WTC11 (cell line): Measurements from ENCODE around the gene ZNF581. TPM values are rescaled to one million over a fixed set of nuclear protein-coding genes. Genes with fewer than 3 reads are reported as not detected.

Experiments used
- ATAC-seq: fragments of 200-7000 bp; cut with Tn5 transposase; 2 replicates; pipeline ENCODE4 v1.10.0; 2021; ENCODE audit warnings: mild to moderate bottlenecking, moderate library complexity
- CTCF ChIA-PET: fragments of 300-600 bp; sonication (Branson Sonifier 250); formaldehyde crosslinking; loops from one replicate; lab custom pipeline; 2021; ENCODE audit warnings: antibody characterized with exemption; lab: Charles Lee
- POLR2A ChIA-PET: fragments of 350-600 bp; sonication (Branson Sonifier 250); formaldehyde crosslinking; loops from one replicate; lab custom pipeline; 2021; ENCODE audit warnings: antibody characterized with exemption; lab: Charles Lee
- DNase-seq: peaks from one replicate; pipeline ENCODE4 v3.0.0; 2021; ENCODE audit warnings: low spot score
- H3K27ac Mint-ChIP-seq: 2 replicates; pipeline ENCODE4 v1.8.0; 2021; ENCODE audit warnings: mixed read lengths
- H3K27me3 Mint-ChIP-seq: 2 replicates; pipeline ENCODE4 v1.8.0; 2021; ENCODE audit warnings: low read depth, mild to moderate bottlenecking, moderate library complexity, mixed read lengths
- H3K36me3 Mint-ChIP-seq: 2 replicates; pipeline ENCODE4 v1.8.0; 2021; ENCODE audit warnings: mixed read lengths
- H3K4me1 Mint-ChIP-seq: 2 replicates; pipeline ENCODE4 v1.8.0; 2022; ENCODE audit warnings: mixed read lengths
- H3K4me3 Mint-ChIP-seq: 2 replicates; pipeline ENCODE4 v1.8.0; 2021; ENCODE audit warnings: mild to moderate bottlenecking, moderate library complexity, mixed read lengths
- H3K9me3 Mint-ChIP-seq: 2 replicates; pipeline ENCODE4 v1.8.0; 2021; ENCODE audit warnings: mixed read lengths
- ARID4B ChIP-seq: sonication (generic); formaldehyde crosslinking; IDR thresholded peaks from 2 replicates; pipeline ENCODE4 v1.8.0; 2023; ENCODE audit warnings: missing genetic modification reagents, mild to moderate bottlenecking, borderline replicate concordance
- CREM ChIP-seq: sonication (generic); formaldehyde crosslinking; IDR thresholded peaks from 2 replicates; pipeline ENCODE4 v1.8.1; 2022; ENCODE audit warnings: mild to moderate bottlenecking, missing genetic modification reagents, moderate library complexity
- FOXP1 ChIP-seq: sonication (generic); formaldehyde crosslinking; IDR thresholded peaks from 2 replicates; pipeline ENCODE4 v1.8.0; 2022; ENCODE audit warnings: missing genetic modification reagents, mild to moderate bottlenecking, moderate library complexity, borderline replicate concordance
- GRHL2 ChIP-seq: fragments of 250-450 bp; sonication (Bioruptor Pico); IDR thresholded peaks from 2 replicates; pipeline ENCODE4 v1.8.0; 2022; ENCODE audit warnings: mild to moderate bottlenecking, moderate library complexity; ENCODE audit not compliant: insufficient replicate concordance, severe bottlenecking
- GTF2I ChIP-seq: fragments of 250-450 bp; sonication (Bioruptor Pico); conservative IDR thresholded peaks from 2 replicates; pipeline ENCODE4 v1.4.0; 2021; ENCODE audit warnings: mild to moderate bottlenecking
- JUN ChIP-seq: sonication (generic); formaldehyde crosslinking; IDR thresholded peaks from 2 replicates; pipeline ENCODE4 v1.8.0; 2023; ENCODE audit warnings: mild to moderate bottlenecking, missing genetic modification reagents
- ZNF138 ChIP-seq: sonication (generic); formaldehyde crosslinking; conservative IDR thresholded peaks from 2 replicates; pipeline ENCODE4 v1.8.1; 2022; ENCODE audit warnings: mild to moderate bottlenecking, moderate library complexity, missing genetic modification reagents
- ZNF232 ChIP-seq: sonication (generic); formaldehyde crosslinking; IDR thresholded peaks from 2 replicates; pipeline ENCODE4 v1.8.0; 2022; ENCODE audit warnings: mild to moderate bottlenecking, missing genetic modification reagents
- ZNF317 ChIP-seq: sonication (generic); formaldehyde crosslinking; IDR thresholded peaks from 2 replicates; pipeline ENCODE4 v1.8.1; 2023; ENCODE audit warnings: low read depth, mild to moderate bottlenecking, moderate library complexity, missing genetic modification reagents, borderline replicate concordance
- ZNF396 ChIP-seq: fragments of 250-450 bp; sonication (Bioruptor Pico); IDR thresholded peaks from 2 replicates; pipeline ENCODE4 v1.8.0; 2021; ENCODE audit warnings: mild to moderate bottlenecking, moderate library complexity, borderline replicate concordance
- total RNA-seq: library from RNA; stranded (reverse); gene quantifications from 3 replicates; pipeline ENCODE4 v1.2.3, GENCODE V29; 2021
- TF ChIP-seq, protein P1 (sequence below): sonication (generic); formaldehyde crosslinking; IDR thresholded peaks from 2 replicates; pipeline ENCODE4 v1.8.1; 2022; ENCODE audit warnings: low read depth, mild to moderate bottlenecking, moderate library complexity, missing genetic modification reagents, borderline replicate concordance
- TF ChIP-seq, protein P2 (sequence below): fragments of 250-450 bp; sonication (Bioruptor Pico); IDR thresholded peaks from 2 replicates; pipeline ENCODE4 v1.8.0; 2021; ENCODE audit warnings: mild to moderate bottlenecking
- TF ChIP-seq, protein P3 (sequence below): sonication (generic); formaldehyde crosslinking; IDR thresholded peaks from 2 replicates; pipeline ENCODE4 v1.8.0; 2022; ENCODE audit warnings: mild to moderate bottlenecking, missing genetic modification reagents
- TF ChIP-seq, protein P4 (sequence below): sonication (generic); formaldehyde crosslinking; IDR thresholded peaks from 2 replicates; pipeline ENCODE4 v1.8.0; 2023; ENCODE audit warnings: mild to moderate bottlenecking, missing genetic modification reagents
- TF ChIP-seq, protein P5 (sequence below): sonication (generic); formaldehyde crosslinking; IDR thresholded peaks from 2 replicates; pipeline ENCODE4 v1.8.1; 2023; ENCODE audit warnings: mild to moderate bottlenecking, missing genetic modification reagents

Gene ZNF581
- total RNA-seq, 1 experiment from 2014 or later: 100 TPM

DNA sequence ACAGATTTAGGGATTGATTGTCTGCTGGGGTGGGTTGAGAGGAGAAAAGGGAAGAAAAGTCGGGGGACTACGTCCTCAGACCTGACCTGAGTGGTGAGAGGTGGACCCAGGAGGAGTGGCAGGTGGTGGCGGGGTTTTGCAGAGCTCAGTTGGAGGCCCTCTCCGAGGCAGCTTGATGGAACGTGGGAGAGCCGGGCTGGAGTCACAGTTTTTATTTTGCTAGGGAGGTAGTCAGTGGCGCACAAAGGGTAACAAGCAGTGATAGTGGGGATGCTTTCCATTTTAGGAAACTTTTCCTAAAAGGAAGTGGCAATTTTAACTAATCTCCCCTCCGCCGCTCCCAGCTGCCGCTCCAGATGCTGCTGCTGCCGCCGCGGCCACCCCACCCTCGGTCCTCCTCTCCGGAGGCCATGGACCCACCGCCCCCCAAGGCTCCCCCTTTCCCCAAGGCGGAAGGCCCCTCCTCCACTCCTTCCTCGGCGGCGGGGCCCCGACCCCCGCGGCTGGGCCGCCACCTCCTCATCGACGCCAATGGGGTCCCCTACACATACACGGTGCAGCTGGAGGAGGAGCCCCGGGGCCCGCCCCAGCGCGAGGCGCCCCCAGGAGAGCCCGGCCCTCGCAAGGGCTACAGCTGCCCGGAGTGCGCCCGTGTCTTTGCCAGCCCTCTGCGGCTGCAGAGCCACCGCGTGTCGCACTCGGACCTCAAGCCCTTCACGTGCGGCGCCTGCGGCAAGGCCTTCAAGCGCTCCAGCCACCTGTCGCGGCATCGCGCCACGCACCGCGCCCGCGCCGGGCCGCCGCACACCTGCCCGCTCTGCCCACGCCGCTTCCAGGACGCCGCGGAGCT lies 1.1 kb upstream of the ZNF581 start (continued):
- TF ChIP-seq ARID4B (CRISPR knock-in tag): no peak
- TF ChIP-seq, protein P1, sequence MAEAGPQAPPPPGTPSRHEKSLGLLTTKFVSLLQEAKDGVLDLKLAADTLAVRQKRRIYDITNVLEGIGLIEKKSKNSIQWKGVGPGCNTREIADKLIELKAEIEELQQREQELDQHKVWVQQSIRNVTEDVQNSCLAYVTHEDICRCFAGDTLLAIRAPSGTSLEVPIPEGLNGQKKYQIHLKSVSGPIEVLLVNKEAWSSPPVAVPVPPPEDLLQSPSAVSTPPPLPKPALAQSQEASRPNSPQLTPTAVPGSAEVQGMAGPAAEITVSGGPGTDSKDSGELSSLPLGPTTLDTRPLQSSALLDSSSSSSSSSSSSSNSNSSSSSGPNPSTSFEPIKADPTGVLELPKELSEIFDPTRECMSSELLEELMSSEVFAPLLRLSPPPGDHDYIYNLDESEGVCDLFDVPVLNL (CRISPR knock-in tag): peak; percentile 74; the same call in 1 of the 2 replicates
- TF ChIP-seq, protein P2, sequence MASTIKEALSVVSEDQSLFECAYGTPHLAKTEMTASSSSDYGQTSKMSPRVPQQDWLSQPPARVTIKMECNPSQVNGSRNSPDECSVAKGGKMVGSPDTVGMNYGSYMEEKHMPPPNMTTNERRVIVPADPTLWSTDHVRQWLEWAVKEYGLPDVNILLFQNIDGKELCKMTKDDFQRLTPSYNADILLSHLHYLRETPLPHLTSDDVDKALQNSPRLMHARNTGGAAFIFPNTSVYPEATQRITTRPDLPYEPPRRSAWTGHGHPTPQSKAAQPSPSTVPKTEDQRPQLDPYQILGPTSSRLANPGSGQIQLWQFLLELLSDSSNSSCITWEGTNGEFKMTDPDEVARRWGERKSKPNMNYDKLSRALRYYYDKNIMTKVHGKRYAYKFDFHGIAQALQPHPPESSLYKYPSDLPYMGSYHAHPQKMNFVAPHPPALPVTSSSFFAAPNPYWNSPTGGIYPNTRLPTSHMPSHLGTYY: 0 out of 2 replicates have a peak, but pooled peaks have one; percentile 10
- TF ChIP-seq, protein P3, sequence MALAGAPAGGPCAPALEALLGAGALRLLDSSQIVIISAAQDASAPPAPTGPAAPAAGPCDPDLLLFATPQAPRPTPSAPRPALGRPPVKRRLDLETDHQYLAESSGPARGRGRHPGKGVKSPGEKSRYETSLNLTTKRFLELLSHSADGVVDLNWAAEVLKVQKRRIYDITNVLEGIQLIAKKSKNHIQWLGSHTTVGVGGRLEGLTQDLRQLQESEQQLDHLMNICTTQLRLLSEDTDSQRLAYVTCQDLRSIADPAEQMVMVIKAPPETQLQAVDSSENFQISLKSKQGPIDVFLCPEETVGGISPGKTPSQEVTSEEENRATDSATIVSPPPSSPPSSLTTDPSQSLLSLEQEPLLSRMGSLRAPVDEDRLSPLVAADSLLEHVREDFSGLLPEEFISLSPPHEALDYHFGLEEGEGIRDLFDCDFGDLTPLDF (CRISPR knock-in tag): 0 out of 2 replicates have a peak, but pooled peaks have one; percentile 22
- TF ChIP-seq, protein P4, sequence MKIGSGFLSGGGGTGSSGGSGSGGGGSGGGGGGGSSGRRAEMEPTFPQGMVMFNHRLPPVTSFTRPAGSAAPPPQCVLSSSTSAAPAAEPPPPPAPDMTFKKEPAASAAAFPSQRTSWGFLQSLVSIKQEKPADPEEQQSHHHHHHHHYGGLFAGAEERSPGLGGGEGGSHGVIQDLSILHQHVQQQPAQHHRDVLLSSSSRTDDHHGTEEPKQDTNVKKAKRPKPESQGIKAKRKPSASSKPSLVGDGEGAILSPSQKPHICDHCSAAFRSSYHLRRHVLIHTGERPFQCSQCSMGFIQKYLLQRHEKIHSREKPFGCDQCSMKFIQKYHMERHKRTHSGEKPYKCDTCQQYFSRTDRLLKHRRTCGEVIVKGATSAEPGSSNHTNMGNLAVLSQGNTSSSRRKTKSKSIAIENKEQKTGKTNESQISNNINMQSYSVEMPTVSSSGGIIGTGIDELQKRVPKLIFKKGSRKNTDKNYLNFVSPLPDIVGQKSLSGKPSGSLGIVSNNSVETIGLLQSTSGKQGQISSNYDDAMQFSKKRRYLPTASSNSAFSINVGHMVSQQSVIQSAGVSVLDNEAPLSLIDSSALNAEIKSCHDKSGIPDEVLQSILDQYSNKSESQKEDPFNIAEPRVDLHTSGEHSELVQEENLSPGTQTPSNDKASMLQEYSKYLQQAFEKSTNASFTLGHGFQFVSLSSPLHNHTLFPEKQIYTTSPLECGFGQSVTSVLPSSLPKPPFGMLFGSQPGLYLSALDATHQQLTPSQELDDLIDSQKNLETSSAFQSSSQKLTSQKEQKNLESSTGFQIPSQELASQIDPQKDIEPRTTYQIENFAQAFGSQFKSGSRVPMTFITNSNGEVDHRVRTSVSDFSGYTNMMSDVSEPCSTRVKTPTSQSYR: 0 out of 2 replicates have a peak, but pooled peaks have one; percentile 35

DNA sequence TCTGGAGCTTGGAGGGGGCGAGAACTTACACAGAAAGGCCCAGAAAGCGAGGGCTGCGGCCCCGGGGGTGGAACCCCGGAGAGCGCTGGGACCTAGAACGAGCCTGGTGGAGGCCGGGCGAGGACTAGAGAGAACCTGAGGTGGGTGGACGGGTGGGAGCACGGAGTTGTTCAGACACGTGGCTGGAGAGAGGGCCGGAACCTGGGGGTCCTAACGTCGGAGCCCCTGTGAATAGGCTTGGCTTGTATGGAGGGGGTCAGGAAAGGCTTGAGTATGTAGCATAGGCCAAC lies 383 bp downstream of the ZNF581 start:
- Mint-ChIP-seq H3K9me3 (peaks cover 4% of the 10 kb centered on the region), H3K27me3 (peaks cover 9% of the 10 kb centered on the region), H3K4me3 (peak overlapping the region; percentile 89), H3K36me3 (peaks cover 17% of the 10 kb centered on the region), H3K4me1 (peaks cover 26% of the 10 kb centered on the region), H3K27ac (peak overlapping the region; percentile 74; the same call in 1 of the 2 replicates)
- DNase-seq (no peak), ATAC-seq (no peak)
- ChIA-PET CTCF (interaction anchor here (2.6 kb wide), 1 partner anchor 12 kb away, joined by 11 read pairs; no protein-coding TSS in a partner anchor), POLR2A (no interaction called here)
- TF ChIP-seq GRHL2 (CRISPR knock-in tag) (no peak), JUN (CRISPR knock-in tag) (no peak), ZNF317 (CRISPR knock-in tag) (no peak), ZNF396 (CRISPR knock-in tag) (no peak), CREM (CRISPR knock-in tag) (no peak), ZNF138 (CRISPR knock-in tag) (no peak), GTF2I (CRISPR knock-in tag) (no peak), ZNF232 (CRISPR knock-in tag) (no peak), FOXP1 (CRISPR knock-in tag) (no peak)
- TF ChIP-seq, protein P5, sequence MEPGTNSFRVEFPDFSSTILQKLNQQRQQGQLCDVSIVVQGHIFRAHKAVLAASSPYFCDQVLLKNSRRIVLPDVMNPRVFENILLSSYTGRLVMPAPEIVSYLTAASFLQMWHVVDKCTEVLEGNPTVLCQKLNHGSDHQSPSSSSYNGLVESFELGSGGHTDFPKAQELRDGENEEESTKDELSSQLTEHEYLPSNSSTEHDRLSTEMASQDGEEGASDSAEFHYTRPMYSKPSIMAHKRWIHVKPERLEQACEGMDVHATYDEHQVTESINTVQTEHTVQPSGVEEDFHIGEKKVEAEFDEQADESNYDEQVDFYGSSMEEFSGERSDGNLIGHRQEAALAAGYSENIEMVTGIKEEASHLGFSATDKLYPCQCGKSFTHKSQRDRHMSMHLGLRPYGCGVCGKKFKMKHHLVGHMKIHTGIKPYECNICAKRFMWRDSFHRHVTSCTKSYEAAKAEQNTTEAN (CRISPR knock-in tag): no peak
- TF ChIP-seq, protein P3 (CRISPR knock-in tag): no peak
- TF ChIP-seq, protein P1 (CRISPR knock-in tag): no peak
